GM12874 (cell line): ENCODE results near the gene USP12.

ENCODE experiments used
- TF ChIP-seq, protein P1 (sequence below): IDR thresholded peaks from 2 replicates; pipeline ENCODE4 v1.5.1; 2011; ENCODE audit warnings: low read depth, mild to moderate bottlenecking, control low read depth, low read length, moderate library complexity; ENCODE audit not compliant: insufficient read depth

USP12 gene

DNA sequence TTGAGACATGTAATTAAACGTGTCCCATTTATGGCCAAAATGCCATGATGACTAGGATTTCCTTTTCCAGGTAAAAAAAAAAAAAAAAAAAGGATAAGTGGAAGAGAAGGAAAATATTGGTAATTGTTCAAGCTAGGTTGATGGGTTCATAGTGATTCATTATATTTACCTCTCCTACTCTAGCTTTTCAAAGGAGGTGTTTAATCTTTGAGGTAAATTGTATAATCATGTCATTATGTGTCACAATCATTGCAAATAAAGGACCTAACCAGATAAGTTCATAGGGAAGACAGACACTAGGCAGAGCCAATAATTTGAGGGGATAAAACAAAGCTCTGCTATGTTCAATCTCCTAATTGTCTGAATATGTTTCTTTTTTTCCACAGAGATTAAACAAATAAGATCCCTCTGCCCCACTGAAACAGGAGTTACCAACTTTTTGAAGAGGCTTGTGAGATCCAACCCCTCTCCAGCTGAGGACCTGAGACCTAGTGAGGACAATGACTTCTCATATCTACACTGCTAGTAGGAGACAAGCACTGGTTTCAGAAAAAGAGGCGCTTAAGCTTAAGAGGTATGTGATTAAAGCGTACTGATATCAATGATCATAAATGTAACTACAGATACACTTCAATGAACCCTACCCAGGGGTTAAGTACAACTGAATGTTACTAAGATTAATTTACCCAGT lies 61.4 kb downstream of the USP12 start:
- TF ChIP-seq, protein P1, sequence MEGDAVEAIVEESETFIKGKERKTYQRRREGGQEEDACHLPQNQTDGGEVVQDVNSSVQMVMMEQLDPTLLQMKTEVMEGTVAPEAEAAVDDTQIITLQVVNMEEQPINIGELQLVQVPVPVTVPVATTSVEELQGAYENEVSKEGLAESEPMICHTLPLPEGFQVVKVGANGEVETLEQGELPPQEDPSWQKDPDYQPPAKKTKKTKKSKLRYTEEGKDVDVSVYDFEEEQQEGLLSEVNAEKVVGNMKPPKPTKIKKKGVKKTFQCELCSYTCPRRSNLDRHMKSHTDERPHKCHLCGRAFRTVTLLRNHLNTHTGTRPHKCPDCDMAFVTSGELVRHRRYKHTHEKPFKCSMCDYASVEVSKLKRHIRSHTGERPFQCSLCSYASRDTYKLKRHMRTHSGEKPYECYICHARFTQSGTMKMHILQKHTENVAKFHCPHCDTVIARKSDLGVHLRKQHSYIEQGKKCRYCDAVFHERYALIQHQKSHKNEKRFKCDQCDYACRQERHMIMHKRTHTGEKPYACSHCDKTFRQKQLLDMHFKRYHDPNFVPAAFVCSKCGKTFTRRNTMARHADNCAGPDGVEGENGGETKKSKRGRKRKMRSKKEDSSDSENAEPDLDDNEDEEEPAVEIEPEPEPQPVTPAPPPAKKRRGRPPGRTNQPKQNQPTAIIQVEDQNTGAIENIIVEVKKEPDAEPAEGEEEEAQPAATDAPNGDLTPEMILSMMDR = no peak

DNA sequence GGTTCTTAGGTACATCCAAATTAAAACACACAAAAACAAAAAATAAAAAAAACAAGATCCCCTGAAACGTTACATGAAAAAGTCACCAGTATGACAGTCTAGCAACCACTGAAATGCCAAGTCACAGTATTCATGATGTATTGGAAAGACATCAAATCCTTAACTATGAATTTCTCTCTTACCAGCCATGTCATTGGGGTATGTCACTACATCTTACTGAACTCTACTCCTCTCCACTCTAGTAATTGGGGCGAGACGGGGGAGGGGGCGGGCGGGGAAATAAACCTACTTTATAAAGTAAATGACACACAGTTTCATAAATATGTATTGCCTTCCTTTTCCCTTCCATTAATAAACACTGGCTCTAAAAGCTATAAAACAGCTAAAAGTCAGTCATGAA lies 65.5 kb downstream of the USP12 start:
- TF ChIP-seq, protein P1 = no peak

DNA sequence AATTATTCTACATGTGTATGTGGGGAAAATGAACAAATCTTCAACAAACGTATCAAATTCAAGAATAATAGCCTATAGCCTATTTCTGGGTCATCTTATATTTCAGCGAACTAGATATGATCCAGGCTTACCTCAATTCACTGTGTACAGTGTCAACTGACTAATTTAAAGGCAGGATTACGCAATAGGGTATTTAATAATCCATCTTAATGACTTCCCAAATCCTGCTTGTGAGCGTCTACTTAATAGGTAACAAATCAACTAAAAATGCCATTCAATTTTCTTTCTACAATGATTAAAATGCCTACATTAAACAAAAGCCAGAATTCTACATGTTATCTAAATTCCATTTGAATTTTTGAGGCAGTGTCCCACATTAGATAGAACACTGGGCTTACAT lies 67.0 kb downstream of the USP12 start:
- TF ChIP-seq, protein P1 = no peak

DNA sequence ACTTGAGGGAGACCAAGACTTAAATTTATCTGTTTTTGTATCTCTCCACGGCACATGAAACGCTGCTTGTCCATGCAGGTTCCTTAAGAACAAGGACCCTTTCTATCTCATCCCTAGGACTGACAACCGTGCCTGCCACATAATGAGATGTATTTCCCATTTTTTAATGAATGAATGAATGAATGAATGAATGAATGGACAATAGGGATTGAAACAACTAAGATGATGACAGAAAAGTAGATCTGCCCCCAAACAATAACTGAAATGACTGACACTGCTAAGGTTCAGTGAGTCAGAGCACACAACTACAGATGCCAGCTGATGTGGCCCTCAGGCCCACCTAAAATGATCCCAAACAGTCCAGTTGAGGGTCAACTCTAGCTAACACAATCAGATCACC lies 69.8 kb downstream of the USP12 start:
- TF ChIP-seq, protein P1 = no peak

DNA sequence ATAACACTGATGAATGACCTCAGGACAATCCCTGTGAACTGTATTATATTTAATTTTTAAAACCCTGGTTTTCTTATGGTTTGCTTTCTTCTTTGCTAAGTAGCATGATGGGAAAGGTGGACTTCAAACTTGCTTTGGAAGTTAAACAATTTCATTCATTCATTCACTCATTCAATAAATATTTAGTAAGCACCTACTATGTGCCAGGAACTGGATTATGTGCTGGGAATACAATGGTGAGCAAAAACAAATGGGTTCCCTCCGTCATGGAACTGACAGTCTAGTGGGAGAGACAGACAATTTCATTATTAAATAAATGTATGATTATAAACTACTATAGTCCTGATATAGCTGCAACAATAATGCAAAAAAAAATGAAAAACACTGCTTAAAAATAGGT lies 70.3 kb downstream of the USP12 start:
- TF ChIP-seq, protein P1 = no peak

DNA sequence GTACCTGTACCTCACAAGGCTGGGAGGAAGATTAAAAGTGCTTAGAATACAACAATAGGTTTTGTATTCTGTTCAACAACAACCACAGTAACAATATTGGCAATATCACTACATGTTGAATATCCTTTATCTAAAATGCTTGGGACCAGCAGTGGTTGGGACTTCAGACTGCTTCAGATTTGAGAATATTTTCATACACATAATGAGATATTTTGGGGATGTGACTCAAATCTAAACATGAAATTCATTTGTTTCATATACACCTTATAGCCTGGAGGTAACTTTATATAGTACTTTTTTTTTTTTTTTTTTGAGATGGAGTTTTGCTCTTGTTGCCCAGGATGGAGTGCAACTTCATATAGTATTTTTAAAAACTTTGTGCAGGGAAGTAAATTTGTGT lies 73.9 kb downstream of the USP12 start:
- TF ChIP-seq, protein P1 = no peak

DNA sequence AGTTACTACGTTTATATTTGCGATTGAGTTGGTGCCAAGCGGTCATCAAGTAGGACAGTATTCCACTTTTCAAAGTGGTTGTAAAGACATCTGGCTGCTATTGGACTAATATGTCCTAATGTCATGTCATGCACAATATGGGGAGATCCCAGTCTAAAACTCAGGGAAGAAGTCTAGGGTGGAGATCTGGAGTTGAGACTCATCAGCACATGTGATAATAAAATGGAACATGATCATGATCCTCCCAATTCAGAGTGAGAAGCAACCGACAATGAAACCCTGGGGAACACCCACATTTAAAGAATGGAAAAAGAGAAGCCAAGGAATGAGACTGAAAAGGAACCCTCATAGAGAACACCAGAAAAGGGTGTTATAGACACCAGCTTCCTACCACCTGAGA lies 80.2 kb downstream of the USP12 start:
- TF ChIP-seq, protein P1 = no peak
